Measurements from ENCODE around the gene DIS3L2. TPM values are rescaled to one million over a fixed set of nuclear protein-coding genes. Genes with fewer than 3 reads are reported as not detected.
A peak's percentile ranks its signal among the peaks of the same experiment; 100 is the strongest.

DIS3L2 gene
- total RNA-seq, 1 donor: 24.9 TPM

DNA sequence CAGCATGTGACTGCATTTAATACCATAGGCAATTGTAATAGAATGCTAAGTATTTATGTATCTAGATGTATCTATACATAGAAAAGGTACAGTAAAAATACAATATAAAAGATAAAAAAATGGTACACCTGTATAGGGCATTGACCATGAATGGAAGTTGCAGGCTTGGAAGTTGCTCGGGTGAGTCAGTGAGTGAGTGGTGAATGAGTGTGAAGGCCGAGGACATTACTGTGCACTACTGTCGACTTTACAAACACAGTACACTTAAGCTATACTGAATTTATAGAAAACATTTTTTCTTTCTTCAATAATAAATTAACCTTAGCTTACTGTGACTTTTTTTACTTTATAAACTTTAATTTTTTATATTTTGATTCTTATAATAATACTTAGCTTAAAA is 8.9 kb downstream of the DIS3L2 start:
- TF ChIP-seq, protein P1, sequence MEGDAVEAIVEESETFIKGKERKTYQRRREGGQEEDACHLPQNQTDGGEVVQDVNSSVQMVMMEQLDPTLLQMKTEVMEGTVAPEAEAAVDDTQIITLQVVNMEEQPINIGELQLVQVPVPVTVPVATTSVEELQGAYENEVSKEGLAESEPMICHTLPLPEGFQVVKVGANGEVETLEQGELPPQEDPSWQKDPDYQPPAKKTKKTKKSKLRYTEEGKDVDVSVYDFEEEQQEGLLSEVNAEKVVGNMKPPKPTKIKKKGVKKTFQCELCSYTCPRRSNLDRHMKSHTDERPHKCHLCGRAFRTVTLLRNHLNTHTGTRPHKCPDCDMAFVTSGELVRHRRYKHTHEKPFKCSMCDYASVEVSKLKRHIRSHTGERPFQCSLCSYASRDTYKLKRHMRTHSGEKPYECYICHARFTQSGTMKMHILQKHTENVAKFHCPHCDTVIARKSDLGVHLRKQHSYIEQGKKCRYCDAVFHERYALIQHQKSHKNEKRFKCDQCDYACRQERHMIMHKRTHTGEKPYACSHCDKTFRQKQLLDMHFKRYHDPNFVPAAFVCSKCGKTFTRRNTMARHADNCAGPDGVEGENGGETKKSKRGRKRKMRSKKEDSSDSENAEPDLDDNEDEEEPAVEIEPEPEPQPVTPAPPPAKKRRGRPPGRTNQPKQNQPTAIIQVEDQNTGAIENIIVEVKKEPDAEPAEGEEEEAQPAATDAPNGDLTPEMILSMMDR (IDR thresholded peaks at IDR 0.05; ENCODE audit: insufficient read depth, low read length): no peak
- H3K4me3 ChIP-seq (ENCODE audit: low read depth, low read length): no peak overlapping the region
- DNase-seq (ENCODE audit: low read depth): no peak

DNA sequence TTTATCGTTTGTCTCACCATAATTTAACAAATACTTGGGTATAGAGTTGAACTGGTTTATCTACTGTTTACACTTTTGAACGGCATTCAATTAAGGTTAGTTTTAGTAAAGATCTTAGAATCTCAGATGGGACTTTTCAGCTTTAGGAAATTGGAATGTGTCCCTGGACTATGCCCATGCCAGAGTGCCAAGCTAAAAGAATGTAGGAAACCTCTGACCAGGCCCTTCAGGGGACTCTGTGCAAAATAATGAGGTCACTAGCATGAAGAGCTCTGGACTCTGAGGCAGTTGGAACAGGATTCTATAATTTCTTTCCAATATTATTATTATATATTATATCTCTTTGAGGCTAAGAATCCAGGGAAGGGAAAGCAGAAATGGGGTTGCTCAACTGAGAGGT is 13.5 kb downstream of the DIS3L2 start:
- no peak for DNase-seq (ENCODE audit: low read depth)
- TF ChIP-seq, protein P1 (IDR thresholded peaks at IDR 0.05; ENCODE audit: insufficient read depth, low read length): no peak
- H3K4me3 ChIP-seq (ENCODE audit: low read depth, low read length): no peak overlapping the region

DNA sequence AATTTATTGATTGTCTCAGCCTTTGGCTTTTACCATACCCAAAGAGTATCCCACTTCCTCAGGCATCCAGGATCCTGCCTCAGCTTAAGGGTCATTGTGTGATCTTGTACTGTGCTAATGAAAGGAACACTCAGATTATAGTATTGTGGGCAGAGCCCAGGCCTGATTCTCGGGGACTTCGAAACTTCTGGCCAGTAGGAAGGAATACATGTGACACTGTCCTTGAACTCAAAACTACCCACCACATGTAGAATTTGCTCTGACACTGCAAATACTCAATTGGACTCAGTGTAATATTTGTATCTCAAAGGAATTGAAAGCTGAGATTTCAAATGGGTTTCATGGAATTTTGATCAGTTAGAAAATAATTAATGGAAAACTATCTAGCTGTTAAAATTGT is 15.9 kb downstream of the DIS3L2 start:
- TF ChIP-seq, protein P1 (IDR thresholded peaks at IDR 0.05; ENCODE audit: insufficient read depth, low read length): no peak
- no peak overlapping the region for H3K4me3 ChIP-seq (ENCODE audit: low read depth, low read length)
- no peak for DNase-seq (ENCODE audit: low read depth)

DNA sequence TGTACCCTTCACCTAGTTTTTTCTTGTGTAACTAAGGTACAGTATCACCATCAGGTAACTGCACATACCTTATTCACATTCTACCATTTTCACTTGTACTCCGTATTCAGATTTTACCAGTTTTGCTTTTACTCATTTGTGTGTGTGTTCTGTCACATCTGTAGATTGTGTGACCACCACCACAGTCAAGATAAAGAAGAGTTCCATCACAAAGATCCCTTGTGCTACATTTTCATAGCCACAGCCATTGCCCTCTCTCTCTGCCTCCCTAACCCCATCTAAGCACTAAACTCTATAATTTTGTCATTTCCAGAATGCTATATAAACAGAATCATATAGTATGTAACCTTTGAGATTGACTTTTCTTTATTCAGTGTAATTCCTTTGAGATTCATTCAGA is 23.5 kb downstream of the DIS3L2 start:
- TF ChIP-seq, protein P1 (IDR thresholded peaks at IDR 0.05; ENCODE audit: insufficient read depth, low read length): no peak
- no peak overlapping the region for H3K4me3 ChIP-seq (ENCODE audit: low read depth, low read length)

DNA sequence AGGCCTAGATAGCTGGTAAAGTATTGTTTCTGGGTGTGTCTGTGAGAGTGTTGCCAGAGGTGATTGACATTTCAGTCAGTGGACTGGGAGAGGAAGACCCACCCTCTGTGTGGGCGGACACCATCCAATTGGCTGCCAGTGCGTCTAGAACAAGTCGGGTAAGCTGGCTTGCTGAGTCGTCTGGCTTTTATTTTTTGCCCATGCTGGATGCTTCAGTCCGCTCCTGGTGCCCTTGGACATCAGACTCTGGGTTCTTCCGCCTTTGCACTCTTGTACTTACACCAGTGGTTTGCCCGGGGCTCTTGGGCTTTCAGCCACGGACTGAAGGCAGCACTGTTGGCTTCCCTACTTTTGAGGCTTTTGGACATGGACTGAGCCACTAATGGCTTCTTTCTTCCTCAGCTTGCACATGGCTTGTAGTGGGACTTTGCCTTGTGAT is 24.3 kb downstream of the DIS3L2 start:
- TF ChIP-seq, protein P1 (IDR thresholded peaks at IDR 0.05; ENCODE audit: insufficient read depth, low read length): no peak
- DNase-seq (ENCODE audit: low read depth): no peak

More for the DNA sequence above, 23.5 kb downstream of the DIS3L2 start:
- DNase-seq (ENCODE audit: low read depth): no peak

DNA sequence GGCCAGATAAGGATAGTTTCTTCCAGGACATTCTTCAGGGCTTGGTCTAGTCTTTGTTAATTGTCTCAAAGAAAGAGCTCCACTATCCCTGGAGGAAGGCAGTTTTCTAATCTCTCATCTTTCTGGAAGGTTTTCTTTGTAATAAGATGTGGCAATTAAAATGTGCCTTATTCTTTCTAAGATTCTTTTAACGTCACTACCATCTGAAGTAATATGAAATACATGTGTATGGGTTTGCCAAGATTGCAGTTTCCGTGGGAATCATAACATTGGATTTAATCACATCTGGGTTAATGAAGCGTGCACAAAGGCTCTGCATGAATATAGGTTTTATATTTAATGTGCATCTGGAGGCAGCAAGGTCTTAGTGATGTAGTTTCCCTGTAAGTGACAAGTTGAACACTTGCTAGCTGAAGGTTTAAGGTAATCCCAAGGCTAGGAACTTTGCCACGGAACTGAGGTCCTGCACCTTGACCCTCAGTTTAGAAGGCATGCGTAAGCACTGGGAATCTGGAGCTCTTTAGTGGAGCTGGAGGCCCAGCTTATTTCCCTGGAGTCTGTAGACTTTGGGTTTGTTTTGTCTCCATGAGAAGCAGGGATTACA is 25.7 kb downstream of the DIS3L2 start:
- TF ChIP-seq, protein P1 (IDR thresholded peaks at IDR 0.05; ENCODE audit: insufficient read depth, low read length): no peak
- H3K4me3 ChIP-seq (ENCODE audit: low read depth, low read length): no peak overlapping the region
- DNase-seq (ENCODE audit: low read depth): peak; percentile 34

More for the DNA sequence above, 24.3 kb downstream of the DIS3L2 start:
- H3K4me3 ChIP-seq (ENCODE audit: low read depth, low read length): no peak overlapping the region

All from fibroblast of the aortic adventitia (primary cell).